Superior temporal gyrus (tissue), 1 donor: ENCODE data around the gene RECK.

Experiments used
- DNase-seq: peaks from one replicate; pipeline ENCODE4 v3.0.0-alpha.2; 2016; ENCODE audit errors: extremely low spot score

Gene RECK

DNA sequence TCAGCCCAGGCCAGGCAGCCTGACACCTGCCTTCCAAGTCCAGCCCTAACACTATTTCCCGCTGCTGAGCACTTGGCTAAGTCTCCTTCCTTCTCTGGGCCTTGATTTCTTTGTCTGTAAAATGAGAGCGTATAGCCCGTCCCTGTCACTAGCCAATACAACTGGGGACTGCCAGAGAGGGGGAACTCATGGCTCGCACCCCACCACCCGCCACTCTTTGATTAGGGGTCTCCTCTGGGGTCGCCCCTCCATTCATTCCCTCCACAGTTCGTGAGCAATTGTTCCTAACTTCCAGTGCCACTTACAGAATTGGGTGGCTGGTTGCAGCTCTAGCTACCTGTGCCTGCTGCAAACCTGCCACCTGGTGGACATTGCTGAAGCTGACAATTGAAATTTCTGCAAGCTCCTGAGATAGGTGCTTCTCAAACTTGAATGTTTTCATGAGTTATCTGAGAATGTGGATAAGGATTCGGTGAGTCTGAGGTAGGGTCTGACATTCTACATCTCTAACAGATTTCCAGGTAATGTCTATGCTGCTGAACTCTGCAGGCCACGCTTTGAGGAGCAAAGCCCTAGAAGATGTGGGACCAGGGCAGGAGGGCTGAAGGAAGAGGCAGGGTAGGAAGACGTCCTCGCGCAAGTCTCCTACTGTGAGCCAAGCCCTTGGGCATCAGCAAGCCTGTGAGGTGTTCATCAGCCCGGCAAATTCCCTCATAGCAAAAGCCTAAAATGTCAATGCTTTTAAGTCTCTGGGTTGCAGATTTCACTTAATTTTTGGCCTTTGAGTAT is 13.3 kb upstream of the RECK start:
- DNase-seq: peak; percentile 73

DNA sequence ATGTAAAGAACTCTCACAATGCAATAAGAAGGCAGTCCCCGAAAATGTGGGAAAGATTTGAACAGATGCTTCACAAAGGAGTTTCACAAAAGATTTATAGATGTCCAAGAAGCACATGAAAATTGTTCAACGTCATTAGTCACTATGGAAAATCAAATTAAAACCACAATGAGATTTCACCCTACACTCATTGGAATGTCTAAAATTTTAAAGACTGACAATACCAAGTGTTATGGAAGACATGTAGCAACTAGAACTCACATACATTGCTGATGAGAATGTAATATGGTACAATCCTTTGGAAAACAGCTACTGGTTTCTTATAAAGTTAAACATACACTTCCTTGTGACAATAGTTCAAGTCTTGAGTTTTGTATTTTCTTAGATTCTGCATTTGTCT is 11.0 kb upstream of the RECK start:
- DNase-seq: no peak

DNA sequence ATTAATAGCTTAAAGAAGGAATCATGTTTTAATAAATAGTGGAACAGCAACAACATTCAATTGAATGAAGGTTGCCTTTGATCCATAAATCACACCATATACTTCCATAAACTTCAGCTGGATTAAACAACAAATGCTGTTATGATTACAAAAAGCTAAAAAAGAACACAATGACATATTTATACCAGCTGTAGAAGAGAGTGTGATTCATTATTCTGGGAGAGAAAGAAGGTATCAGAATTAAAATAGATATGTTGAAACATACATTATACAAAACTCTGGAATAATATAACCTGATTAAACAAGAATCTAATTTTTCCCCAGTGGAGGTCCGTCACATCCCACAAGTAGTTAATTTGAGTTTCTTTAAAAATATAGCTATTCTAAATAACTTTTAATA is 7.5 kb upstream of the RECK start:
- no peak for DNase-seq

DNA sequence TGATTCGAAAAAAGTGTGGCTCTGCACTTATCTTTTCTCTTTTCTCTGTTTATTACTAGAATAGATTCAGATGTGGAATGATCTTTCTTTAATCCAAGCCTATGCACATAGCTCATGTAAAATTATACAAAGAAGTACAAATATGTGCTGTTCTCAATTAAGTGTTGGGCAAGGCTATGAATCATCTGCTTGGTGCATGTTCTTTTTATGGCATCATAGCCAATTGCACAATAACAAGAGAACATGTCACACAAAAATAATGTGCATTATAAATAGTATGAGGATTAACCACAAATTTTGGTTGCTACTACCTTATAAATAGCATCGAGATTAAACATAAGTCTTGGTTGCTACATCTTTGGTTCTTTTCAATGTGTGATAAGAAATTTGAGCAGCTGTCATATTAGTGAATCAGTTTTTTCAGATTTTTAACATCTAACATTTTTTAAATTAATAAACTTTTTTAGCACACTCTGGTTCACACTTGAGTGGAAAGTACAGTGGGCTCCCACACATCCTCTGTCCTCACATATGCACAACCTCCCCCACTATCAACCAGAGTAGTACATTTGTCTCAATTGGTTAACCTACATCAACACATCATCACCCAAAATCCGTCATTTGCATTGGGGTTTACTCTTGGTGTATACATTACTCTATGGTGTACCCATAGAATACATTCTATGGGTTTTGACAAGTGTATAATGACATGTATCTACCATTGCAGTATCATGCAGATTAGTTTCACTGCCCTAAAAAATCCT is 6.8 kb upstream of the RECK start:
- DNase-seq: no peak

DNA sequence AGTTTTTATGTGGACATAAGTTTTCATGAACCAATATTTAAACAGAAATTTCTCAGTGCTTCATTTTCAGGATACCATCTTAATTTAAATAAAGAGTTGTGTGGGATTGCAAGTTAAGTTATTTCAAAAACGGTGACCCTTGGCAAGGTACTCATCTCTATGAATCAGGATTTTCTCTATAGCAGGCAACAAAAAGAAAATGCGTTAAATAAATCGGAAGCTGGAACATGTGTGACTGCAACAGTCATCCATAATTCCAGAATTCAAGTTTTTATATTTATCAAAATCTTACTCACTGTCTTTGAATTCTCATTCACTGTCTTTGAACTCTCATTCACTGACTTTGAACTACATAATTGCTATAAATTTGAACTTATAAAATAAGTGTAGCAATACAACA is 5.8 kb upstream of the RECK start:
- no peak for DNase-seq

DNA sequence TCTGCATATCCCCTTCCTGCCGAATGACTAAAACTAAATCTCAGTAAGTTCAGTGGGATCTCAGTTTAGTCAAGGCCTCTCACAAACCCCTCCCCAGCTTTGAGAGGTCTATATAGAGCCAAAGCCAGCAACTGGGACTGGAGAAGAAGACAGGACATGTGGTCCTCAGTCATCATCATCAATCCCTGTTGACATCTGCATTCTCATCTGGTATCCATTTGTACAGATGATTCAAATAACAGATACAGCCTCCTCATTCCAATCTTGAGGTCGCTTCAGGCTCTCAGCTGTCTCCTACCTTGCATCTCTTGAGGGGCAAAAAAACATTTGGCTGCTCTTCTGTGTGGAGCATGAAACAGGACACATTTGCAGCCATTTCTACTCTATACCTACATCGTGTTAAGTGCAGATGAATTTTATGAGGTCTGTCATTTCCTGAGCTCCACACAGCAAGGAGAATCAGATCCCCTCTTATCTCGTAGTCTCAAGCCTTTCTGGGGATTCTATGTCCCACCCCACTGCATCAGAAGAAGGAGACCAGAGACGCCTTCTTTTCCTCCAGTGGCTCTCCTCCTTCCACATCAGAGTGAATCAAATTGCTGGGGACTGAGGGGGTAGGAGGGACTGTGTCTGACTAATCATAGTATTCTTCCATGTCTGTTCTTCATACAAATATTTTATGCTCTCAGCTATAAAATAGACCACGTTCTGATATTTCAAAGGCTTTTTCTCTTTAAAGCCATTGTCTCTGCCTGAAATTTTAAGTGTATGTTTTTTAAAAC is 4.7 kb upstream of the RECK start:
- no peak for DNase-seq

DNA sequence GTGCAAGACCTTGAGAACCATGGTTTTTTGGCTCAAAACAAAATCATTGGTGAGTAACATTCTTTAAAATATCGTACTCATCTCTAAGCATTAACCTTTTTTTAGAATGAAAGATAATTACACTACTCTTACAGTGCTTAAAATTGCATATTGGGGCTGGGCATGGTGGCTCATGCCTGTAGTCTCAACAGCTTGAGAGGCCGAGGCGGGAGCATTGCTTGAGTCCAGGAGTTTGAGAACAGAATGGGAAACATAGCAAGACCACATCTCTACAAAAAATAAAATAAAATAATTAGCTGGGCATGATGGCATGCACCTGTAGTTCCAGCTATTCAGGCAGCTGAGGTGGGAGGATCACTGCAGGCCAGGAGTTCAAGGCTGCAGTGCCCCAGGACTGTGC is 2.9 kb upstream of the RECK start:
- no peak for DNase-seq

DNA sequence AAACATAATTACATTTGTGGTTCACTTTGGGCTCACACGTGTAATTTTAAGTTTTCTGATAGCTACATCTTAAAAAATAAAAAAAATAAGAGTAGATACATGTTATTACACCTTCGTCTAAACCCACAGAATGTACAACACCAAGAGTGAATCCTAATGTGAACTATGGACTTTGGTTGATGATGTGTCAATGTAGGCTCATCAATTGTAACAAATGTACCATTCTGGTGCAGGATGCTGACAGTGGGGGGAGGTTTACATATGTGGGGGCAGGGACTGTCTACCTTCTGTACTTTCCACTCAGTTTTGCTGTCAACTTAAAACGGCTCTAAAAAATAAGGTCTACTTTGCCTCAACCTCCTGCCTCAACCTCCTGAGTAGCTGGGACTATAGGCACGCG is 2.5 kb upstream of the RECK start:
- no peak for DNase-seq

DNA sequence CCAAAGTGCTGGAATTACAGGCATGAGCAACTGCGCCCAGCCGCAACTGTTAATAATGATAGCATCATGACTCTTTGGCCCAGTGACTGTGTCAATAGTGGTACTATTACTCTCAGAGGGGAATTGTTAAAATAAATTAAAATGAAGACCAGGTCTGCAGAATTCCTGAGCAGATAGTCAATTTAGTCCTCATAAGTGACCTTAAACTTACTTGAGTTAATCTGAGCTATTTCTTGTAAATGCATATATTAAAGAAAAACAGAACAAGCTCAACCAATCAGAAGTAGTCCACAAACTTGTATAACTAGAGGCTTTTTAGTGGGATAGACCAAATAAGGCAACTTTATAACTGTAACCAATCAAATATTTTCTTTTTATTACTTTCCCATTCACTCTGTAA is 1.7 kb upstream of the RECK start:
- no peak for DNase-seq

DNA sequence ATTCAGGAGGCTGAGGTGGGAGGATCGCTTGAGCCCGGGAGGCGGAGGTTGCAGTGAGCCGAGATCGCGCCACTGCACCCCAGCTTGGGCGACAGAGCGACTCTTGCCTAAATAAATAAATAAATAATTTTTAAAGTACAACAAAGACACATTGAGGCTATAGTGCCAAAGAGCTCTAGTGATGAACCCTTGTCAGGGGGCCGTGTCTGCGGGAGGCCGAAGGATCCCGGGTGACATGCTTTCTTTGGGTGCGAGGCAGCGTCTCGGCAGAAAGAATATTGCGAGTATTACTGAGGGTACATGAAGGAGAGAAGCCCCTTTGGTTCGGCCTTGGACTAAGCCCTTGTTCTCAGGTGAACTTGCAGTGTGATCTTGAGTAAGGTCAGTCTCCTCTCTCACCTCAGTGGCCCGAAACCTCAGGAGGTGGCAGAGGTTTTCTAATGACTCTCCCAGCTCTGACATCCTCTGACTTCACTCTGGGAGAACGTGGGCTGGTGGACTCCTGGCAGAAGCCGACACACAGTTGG is 397 bp upstream of the RECK start:
- no peak for DNase-seq

DNA sequence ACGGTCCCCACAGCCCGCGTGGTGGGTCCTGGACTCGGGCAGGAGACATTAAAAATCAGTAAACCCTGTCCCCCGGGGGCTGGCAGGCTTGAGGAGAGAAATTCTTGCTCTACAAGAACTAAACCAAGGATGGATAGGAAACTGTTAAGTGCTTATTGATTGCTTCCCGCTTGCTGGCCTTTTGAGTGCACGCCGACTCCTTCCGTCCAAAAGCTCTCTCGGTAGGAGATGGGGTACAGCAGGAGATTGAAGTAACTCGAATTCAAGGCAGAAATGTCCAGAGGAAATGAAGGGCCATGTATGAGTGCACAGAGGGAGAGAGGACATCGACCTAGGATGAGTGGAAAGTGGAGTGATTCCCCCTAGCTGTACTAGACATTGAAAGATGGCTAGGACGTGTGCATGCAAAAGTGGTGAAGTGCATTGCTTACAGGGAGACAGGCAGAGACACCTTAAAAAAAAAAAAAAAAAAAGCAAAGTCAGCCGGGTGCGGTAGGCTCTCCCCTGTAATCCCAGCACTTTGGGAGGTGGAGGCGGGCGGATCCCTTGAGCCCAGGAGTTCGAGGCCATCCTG is 923 bp downstream of the RECK start:
- DNase-seq: peak; percentile 62

DNA sequence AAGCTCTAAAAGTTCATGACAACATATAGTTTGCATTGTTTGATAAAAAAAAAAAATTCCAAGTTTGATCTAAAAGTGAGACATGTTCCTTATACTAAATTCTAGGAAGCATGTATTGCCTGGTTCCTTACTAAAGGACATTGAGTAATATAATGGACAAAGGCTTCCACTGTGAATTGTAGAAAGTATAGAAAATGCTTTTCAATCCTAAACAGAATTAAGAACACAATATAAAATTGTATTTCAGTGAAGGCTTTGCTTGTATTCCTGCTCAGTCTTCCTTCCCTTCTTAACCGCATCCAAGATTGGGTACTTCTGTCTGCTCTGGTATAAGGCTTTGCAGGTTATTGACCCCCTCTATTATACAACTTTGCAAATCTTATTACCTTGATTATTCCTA is 2.4 kb downstream of the RECK start:
- no peak for DNase-seq

DNA sequence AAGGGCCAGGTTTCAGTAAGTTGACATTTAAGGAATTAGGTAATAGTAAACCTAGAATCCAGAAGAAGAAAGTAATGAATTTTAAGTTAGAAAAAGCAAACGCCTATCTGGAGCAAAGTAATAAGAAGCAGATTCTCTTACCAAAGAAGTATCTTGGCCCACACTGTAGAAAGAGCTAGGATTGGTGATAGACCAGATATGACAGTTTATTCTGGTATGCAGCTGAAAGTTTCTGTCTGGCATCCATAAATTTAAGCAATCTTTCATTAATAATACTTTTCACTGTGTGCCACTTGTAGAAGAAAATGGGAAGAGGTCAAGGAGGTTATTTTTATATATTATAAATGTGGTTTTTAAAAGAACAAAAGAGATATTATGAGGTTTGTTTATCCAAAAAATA is 3.0 kb downstream of the RECK start:
- no peak for DNase-seq

DNA sequence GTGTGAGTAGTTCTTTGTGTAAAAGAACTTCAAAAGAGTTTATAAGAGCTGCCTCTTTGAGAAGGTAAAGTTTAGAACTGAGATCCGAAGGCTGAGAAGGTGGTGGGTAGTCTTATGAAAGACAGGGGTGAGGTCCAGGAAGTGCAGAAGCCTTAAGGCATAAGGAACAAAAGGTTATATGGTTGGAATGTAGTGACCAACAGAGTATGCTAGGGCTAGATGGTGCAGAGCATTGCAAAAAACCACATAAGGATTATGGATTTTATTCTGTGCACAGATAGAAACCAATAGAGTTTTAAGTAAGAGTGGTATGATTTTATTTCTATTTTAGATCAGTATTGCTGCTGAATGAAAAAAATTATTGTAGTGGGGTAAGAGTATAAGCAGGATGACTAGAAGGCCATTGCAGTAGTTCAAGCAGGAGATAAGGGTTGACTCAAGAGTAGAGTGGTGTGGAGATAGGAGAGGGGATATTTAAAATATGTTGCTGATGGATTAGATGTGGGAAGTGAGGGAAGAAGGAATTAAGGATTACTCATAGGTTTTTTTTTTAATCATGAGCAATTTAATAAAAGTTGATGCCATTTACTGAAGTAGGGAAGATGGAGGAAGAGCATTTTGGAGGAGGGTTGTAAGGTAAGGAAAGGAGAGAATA is 3.7 kb downstream of the RECK start:
- DNase-seq: no peak

DNA sequence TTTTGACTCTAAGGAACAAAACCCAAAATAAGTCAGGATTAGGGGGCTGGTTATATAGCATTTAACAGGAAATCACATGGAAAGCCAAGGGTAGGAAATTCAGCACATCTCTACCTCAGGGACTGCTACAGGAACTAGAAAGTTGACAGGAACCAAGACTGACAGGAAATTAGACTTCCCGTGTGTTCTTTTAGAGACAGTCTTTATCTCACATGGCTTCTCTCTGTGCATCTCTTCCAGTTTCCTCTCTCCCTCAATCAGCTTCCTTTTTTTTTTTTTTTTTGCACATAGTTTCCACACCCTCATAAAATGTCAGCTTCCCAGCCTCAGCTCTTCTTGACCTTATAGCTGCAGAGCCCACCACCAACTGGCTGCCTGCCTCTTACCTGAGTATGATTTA is 4.8 kb downstream of the RECK start:
- DNase-seq: no peak

DNA sequence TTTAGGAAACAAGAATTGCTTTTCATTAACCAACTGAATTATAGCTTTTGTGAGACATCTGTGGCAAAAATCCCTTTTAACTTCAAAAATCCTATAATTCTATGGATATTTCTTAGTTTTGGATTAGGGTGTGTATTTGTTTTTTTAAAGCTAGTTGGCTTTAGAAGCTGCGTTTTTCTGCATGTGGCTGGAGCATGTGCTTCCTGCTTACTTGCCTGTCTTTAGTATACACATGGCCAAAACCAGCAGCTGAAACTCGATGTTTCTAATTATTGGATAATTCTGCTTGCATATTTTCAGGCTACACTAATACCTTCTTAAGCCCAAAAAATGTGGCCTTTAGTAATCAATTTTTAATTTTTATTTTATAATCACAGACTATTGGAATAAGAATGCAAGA is 8.9 kb downstream of the RECK start:
- no peak for DNase-seq

DNA sequence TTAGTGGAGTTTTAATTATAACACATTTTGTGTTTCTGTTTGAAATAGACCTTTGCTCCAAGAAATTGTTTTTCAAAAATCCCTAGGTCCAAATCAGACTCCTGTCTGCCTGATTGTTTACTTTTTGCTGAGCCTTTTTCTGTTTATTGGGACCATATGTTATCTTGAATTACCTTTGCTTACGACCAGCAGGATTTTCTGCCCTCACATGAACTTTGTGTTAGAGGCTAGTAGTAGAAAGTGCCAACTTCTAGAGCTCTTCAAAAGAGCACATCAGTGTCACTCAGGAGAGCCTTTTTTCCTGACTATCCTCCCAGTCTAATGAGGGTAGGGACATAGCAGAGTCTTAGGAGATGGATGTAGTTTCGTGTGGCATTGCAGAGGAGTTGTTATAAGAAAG is 10.2 kb downstream of the RECK start:
- no peak for DNase-seq

DNA sequence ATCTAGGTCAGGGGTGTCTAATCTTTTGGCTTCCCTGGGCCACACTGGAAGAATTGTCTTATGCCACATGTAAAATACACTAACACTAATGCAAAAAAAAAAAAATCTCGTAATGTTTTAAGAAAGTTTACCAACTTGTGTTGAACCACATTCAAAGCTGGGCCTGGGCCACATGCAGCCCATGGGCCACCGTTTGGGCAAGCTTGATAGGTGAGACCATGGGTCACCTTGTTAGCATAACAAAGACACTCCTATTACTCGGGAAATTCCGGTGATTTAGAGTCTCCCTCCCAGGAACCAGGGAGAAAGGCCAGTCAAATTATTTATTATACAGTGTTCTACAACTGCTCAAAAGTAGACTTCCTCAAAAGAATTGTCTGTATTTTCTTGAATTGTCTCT is 12.7 kb downstream of the RECK start:
- DNase-seq: no peak

DNA sequence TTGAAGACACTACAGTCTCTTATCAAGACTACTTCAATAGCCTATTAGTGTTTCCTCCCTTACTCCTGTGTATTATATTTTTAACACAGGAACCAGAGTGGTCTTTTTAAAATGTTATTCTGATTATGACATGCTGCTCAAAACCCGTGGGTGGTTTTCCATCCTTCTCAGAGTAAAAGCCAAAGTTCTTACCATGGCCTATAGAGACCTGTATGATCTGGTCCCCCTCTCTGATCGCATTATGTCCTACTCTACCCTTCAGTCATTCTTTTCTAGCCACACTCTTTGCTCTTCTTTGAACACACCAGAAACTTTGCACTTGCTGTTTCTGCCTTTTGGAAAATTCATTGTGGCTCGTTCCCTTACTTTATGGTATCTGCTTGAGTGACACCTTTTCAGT is 13.8 kb downstream of the RECK start:
- DNase-seq: no peak

DNA sequence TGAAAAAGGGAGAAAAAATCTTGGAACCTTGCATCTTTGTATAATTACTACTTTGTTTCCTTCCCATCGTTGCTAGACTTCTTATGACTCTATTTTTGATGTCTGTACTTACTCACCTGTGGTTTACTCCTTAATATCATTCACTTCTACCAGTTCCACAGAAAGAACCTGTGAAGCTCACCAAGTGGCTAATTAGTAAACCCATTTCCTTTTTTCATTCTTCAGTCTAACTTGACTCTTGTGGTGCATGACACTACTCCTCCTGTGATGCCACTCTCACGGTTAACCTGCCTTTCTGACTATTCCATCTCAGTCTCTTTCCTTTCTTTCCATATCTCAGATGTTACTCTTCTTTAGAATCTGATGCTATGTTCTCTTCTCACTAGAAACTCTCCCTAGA is 14.6 kb downstream of the RECK start:
- DNase-seq: no peak

DNA sequence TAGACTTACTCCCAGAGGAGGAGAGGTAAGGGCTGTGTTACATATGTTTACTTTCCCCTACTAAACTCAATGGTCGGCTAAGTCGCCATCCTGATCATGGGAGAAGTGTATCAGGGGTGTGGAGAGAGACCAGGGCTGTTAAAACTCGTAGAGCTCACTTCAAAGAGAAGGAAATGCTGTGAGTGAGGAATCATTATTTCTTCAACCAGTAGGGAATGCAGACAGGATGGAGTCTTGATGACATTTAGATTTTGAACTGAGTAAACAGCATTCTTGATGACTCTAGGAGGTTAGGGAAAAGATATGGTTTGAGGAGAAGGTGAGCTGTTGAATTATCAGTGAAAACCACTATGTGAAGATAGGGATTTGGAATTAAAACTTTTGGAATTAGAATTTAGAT is 17.3 kb downstream of the RECK start:
- no peak for DNase-seq

DNA sequence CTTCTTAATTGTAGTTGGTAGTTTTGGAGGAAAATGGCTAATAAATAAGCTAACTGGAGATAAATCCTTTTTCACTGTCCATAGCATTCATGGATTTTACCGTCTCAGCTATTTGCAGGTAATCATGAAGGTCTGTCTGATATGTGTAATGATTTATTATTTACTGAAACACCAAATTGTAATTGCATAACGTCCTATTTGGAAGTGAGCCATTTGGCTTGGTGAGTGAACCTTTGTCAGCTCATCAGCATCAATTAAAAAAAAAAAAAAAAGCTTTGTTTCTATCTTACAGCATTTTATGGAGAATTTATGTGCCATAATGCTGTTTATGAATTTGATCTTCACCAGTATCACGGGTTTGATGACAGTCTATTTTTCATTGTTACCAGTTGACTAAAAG is 20.2 kb downstream of the RECK start:
- DNase-seq: no peak
